ENCODE measurements around the gene AFF3. TPM values are rescaled to one million over a fixed set of nuclear protein-coding genes. Genes with fewer than 3 reads are reported as not detected.

Gene AFF3
- total RNA-seq, 2 experiments from 2014 or later = 3.1 to 3.5 TPM

- Mint-ChIP-seq H3K4me3 (no peak overlapping the region), H3K9me3 (no peaks in the 10 kb centered on the region), H3K27me3 (no peaks in the 10 kb centered on the region), H3K36me3 (ENCODE audit: low read depth) (no peaks in the 10 kb centered on the region), H3K27ac (no peak overlapping the region), H3K4me1 (ENCODE audit: low read depth) (no peaks in the 10 kb centered on the region)
- intact Hi-C loops (cut with micrococcal nuclease) = no loop called here
- TF ChIP-seq CTCF (IDR thresholded peaks at IDR 0.05) = no peak
- POLR2A ChIA-PET = no interaction called here
- DNase-seq (no peak), ATAC-seq (no peak)
- CTCF ChIA-PET = no interaction called here
Measured at GRCh38 chr2:100017633-100018032, 124.8 kb downstream of the AFF3 start.

GRCh38 chr2:100016756-100017155, 125.6 kb downstream of the AFF3 start:
- CTCF ChIA-PET = no interaction called here
- TF ChIP-seq CTCF (IDR thresholded peaks at IDR 0.05) = no peak
- Mint-ChIP-seq H3K27me3 (no peaks in the 10 kb centered on the region), H3K9me3 (no peaks in the 10 kb centered on the region), H3K27ac (no peak overlapping the region), H3K36me3 (ENCODE audit: low read depth) (no peaks in the 10 kb centered on the region), H3K4me1 (ENCODE audit: low read depth) (no peaks in the 10 kb centered on the region), H3K4me3 (no peak overlapping the region)
- no peak for ATAC-seq
- POLR2A ChIA-PET = no interaction called here
- DNase-seq = no peak
- intact Hi-C loops (cut with micrococcal nuclease) = no loop called here

- H3K27me3 Mint-ChIP-seq = no peaks in the 10 kb centered on the region
- H3K4me1 Mint-ChIP-seq (ENCODE audit: low read depth) = no peaks in the 10 kb centered on the region
- no peak overlapping the region for H3K27ac Mint-ChIP-seq
- TF ChIP-seq CTCF (IDR thresholded peaks at IDR 0.05) = no peak
- ChIA-PET POLR2A (no interaction called here), CTCF (no interaction called here)
- ATAC-seq = no peak
- no peak overlapping the region for H3K4me3 Mint-ChIP-seq
- no peak for DNase-seq
- H3K9me3 Mint-ChIP-seq = no peaks in the 10 kb centered on the region
- intact Hi-C loops (cut with micrococcal nuclease) = no loop called here
- no peaks in the 10 kb centered on the region for H3K36me3 Mint-ChIP-seq (ENCODE audit: low read depth)
Measured at GRCh38 chr2:100015849-100016248, 126.5 kb downstream of the AFF3 start.

GRCh38 chr2:100013892-100014677, 128.3 kb downstream of the AFF3 start:
- H3K4me1 Mint-ChIP-seq (ENCODE audit: low read depth) = no peaks in the 10 kb centered on the region
- ATAC-seq (no peak), DNase-seq (no peak)
- POLR2A ChIA-PET = no interaction called here
- no peaks in the 10 kb centered on the region for H3K27me3 Mint-ChIP-seq
- no peaks in the 10 kb centered on the region for H3K36me3 Mint-ChIP-seq (ENCODE audit: low read depth)
- CTCF ChIA-PET = no interaction called here
- intact Hi-C loops (cut with micrococcal nuclease) = no loop called here
- no peak overlapping the region for H3K27ac Mint-ChIP-seq
- TF ChIP-seq CTCF (IDR thresholded peaks at IDR 0.05) = no peak
- H3K4me3 Mint-ChIP-seq = no peak overlapping the region
- H3K9me3 Mint-ChIP-seq = no peaks in the 10 kb centered on the region

- CTCF ChIA-PET = no interaction called here
- Mint-ChIP-seq H3K9me3 (no peaks in the 10 kb centered on the region), H3K4me3 (no peak overlapping the region), H3K27ac (no peak overlapping the region), H3K36me3 (ENCODE audit: low read depth) (no peaks in the 10 kb centered on the region), H3K27me3 (no peaks in the 10 kb centered on the region), H3K4me1 (ENCODE audit: low read depth) (no peaks in the 10 kb centered on the region)
- intact Hi-C loops (cut with micrococcal nuclease) = no loop called here
- POLR2A ChIA-PET = no interaction called here
- ATAC-seq (no peak), DNase-seq (no peak)
- TF ChIP-seq CTCF (IDR thresholded peaks at IDR 0.05) = no peak
Measured at GRCh38 chr2:100012561-100012960, 129.8 kb downstream of the AFF3 start.

All from activated CD8-positive, alpha-beta T cell treated with anti-CD3 and anti-CD28 coated beads for 36 hours (primary cell).